Memory B cell (primary cell): ENCODE results near the gene SKAP1.
A peak's percentile ranks its signal among the peaks of the same experiment; 100 is the strongest.

ENCODE experiments used
- ATAC-seq: fragments of 150-1000 bp; cut with Tn5 transposase; 2 replicates; pipeline ENCODE4 v1.10.0; 2021; ENCODE audit warnings: low read depth, mild to moderate bottlenecking, moderate library complexity
- DNase-seq, 2 donors: peaks; one replicate each; pipeline ENCODE4 v3.0.0; 2022; ENCODE audit warnings: low spot score in 2 of 2
- H3K27ac Mint-ChIP-seq: one replicate; pipeline ENCODE4 v1.8.0; 2022; ENCODE audit warnings: mild to moderate bottlenecking, moderate library complexity, mixed read lengths
- H3K27me3 Mint-ChIP-seq: one replicate; pipeline ENCODE4 v1.8.0; 2022; ENCODE audit warnings: mixed read lengths
- H3K36me3 Mint-ChIP-seq: one replicate; pipeline ENCODE4 v1.8.0; 2022; ENCODE audit warnings: mild to moderate bottlenecking, mixed read lengths
- H3K4me1 Mint-ChIP-seq: one replicate; pipeline ENCODE4 v1.8.0; 2022; ENCODE audit warnings: mixed read lengths
- H3K4me3 Mint-ChIP-seq: one replicate; pipeline ENCODE4 v1.8.0; 2022; ENCODE audit warnings: mild to moderate bottlenecking, moderate library complexity, mixed read lengths
- H3K9me3 Mint-ChIP-seq: one replicate; pipeline ENCODE4 v1.8.0; 2022; ENCODE audit warnings: mixed read lengths

Gene SKAP1

DNA sequence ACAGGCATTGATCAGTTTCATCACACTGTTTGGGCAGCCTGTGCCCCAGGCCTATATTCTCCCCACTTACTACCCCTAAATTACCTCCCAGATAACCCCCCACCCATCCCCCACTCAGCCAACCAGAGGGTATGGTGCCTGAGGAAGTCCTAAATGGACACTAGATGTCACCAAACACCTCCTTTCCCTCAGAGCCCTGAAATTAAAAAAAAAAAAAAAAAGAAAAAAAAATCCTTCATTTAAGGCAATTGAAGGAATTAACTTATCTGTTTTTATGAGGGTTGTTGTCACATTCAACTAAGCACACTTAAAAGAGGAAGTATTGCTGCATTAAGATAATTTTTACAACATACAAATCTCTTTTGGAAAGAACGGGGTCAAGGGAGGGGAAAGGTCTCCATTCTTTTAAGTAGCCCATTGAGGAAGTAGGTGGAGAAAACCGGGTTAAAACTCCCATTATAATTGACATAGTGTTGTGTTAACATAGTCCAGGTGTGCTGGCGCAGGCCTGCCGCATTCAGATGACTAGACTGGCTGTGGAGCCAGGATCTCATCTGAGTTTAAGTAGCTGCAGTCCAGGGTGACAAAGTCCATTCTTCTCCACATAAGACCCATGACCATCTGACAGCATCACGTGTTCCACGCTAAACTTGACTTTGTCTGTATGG, 276.2 kb downstream of the SKAP1 start:
- Mint-ChIP-seq H3K27me3 (no peaks in the 10 kb centered on the region), H3K36me3 (no peaks in the 10 kb centered on the region), H3K4me3 (no peak overlapping the region), H3K27ac (no peak overlapping the region), H3K4me1 (peaks cover 3% of the 10 kb centered on the region), H3K9me3 (no peaks in the 10 kb centered on the region)
- ATAC-seq: peak; percentile 35
- DNase-seq: no peak

DNA sequence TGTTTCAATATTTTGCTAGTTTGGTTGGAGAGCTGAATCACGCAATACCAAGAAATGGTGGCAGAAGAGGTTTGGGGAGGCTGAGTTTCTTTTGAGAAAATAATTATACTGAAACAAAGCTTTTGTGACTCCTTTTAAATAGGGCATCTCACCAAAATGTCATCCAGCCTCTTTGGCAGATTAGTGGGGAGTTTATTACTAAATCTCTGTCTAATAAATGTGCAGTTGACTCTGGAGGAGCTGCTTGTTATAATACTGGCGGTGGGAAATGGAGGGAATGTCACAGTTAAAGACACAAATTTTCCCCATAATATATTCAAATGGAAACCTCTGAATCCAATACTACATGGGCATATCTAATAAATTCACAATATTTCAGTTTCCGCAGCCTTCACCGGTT, 277.7 kb downstream of the SKAP1 start:
- no peak for ATAC-seq
- H3K36me3 Mint-ChIP-seq: no peaks in the 10 kb centered on the region
- no peak overlapping the region for H3K4me3 Mint-ChIP-seq
- peaks cover 3% of the 10 kb centered on the region for H3K27me3 Mint-ChIP-seq
- no peak for DNase-seq
- H3K27ac Mint-ChIP-seq: no peak overlapping the region
- H3K9me3 Mint-ChIP-seq: no peaks in the 10 kb centered on the region
- H3K4me1 Mint-ChIP-seq: peaks cover 3% of the 10 kb centered on the region

DNA sequence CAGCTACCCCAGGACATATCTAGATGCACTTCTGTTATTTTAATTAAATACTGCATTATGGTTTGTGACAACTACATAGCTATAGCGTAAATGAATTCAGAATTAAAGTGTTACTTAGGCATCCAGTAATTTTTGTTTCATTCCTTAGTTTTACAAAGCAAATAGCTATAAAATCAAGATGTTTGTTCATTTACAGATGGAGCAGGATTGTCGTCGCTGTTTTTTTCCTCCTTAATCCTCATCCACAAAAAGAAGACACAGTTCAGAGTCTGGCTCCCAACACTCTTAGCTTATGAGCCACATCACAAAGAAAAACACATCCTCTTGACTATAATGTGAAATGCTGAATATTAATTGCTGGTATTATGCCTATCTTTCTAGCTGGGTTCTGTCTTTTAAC, 278.8 kb downstream of the SKAP1 start:
- no peak for ATAC-seq
- H3K36me3 Mint-ChIP-seq: no peaks in the 10 kb centered on the region
- no peak overlapping the region for H3K4me3 Mint-ChIP-seq
- H3K4me1 Mint-ChIP-seq: peaks cover 3% of the 10 kb centered on the region
- no peak for DNase-seq
- no peak overlapping the region for H3K27ac Mint-ChIP-seq
- H3K27me3 Mint-ChIP-seq: peaks cover 3% of the 10 kb centered on the region
- no peaks in the 10 kb centered on the region for H3K9me3 Mint-ChIP-seq

DNA sequence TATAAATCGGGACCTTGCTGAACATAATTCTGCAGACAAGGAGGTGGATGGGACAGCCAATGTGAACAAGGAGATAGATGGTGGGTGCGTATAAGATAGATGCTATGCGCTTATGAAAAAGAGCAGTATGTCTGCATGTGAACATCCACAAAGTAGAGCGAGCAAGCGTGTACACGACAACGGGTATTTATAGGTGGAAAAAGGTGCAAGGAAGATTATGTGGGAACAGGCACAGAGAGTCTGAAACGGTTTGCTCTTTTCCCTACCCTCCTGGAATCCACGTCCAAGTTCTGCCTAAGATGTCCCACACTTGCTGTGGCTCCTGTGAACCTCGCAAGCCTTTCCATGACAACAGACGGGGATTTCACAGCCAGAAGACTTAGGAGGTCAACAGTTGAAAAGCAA, 279.4 kb downstream of the SKAP1 start:
- DNase-seq (no peak), ATAC-seq (no peak)
- no peak overlapping the region for H3K27ac Mint-ChIP-seq
- H3K4me3 Mint-ChIP-seq: no peak overlapping the region
- no peaks in the 10 kb centered on the region for H3K36me3 Mint-ChIP-seq
- no peaks in the 10 kb centered on the region for H3K9me3 Mint-ChIP-seq
- peaks cover 3% of the 10 kb centered on the region for H3K4me1 Mint-ChIP-seq
- H3K27me3 Mint-ChIP-seq: peaks cover 3% of the 10 kb centered on the region

DNA sequence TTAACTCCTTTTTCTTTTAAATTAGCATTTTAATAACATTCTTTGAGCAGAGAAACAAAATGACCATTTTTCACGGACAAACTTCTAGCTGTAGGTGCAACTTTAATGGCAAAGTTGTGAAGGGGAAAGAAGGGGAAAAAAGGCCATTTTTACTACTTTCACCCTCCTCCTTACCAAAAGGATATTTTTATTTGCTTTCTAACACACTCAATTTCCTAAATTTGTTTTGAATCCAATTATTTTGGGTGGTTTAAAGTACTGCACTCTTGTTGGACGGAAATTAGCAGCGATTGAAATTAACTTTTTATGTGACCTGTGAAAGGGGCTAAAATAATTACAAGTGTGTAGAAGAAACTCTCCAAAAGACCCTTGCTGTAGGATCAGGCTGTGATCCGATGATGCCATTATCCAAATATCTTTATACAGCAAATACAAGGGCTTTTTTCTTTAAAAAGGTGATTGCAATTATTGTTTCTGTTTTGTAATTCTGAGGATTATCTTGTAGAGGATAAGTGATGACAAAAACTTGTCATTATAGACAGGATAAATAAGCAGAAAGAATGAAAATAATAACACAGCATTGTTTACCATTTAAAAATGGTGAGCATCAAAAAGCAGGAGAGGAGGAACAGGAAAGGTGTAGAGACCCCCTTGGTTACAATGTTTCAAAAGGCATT, 280.1 kb downstream of the SKAP1 start:
- Mint-ChIP-seq H3K27me3 (peaks cover 3% of the 10 kb centered on the region), H3K36me3 (no peaks in the 10 kb centered on the region), H3K9me3 (no peaks in the 10 kb centered on the region), H3K4me1 (peaks cover 3% of the 10 kb centered on the region), H3K27ac (no peak overlapping the region), H3K4me3 (no peak overlapping the region)
- DNase-seq: no peak
- no peak for ATAC-seq

DNA sequence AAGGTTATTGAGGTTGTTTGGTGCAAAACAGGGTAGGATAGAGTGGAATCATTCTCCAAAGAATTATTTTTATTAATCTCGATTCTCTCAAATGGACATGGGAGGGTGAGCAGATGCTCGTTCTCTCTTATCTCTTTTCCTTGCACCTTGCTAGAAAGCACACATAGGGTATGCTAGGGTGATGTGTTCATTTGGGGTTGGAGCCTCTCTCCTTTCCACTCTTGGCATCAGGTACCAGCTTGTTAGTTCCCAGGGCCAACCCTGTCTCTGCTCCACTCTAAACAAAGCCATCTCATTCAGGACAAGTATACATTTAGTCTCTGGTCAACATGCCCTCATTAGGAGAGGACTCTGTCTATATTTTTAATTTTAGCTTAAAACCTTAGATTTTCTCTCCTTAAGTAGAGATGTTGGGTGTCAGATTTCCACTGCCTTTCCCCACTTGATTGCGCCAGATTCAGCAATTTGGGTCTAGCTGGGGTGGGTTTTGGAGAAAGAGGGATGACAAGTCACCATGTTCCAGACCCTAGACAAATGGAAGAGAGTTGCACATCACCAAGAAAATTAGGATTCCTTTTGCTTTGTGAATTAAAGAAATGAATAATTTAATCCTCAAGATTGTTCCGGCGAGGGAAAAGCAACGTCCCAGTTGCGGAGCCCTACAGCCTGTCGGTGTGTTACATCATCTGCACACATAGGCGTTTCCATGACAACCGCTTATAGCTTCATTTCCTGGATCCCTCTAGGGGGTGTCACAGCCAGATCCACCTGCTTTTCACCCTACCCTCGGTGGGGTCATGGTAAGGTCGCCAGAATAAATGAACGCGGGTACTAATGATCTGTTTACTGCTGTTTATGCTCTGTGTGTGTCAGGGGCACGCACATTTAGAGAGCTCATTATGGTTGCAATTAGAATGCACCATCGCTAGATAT, 280.9 kb downstream of the SKAP1 start:
- Mint-ChIP-seq H3K36me3 (no peaks in the 10 kb centered on the region), H3K27me3 (peaks cover 3% of the 10 kb centered on the region), H3K27ac (no peak overlapping the region), H3K4me3 (no peak overlapping the region), H3K9me3 (no peaks in the 10 kb centered on the region), H3K4me1 (peaks cover 3% of the 10 kb centered on the region)
- DNase-seq: no peak
- ATAC-seq: no peak

DNA sequence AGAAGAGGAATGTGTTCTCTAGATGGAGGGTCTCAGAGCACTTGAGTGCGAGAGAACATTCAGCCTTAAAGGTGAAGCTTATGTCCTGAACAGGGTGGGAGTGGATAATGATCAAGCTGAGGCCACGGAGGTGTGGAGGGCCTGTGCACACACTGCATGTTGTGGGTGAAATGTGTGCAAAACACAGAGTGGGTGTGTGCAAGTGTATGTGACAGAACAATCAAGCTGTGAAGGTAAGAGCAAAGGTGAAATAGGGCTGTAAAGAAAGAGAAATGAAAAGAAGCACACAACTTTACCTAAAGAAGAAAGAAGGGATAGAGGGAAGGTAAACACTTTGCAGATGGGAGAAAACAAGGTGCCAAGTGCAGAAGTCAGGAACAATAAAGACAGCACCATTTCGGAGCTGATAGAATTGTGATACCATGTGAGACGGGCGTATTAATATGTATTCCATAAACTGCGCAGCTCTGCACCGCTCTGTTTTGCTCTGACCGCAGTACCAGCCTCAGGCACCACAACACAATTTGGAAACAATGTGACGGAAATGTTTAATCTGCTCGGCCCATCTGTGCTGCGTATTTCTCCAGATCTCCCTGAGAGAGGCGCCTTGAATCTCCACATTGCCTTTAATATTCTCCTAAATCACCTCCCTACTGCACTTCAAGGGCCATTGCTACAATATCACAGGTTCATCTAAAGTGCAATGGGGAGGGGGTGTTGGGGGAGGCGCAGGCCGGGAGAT, 281.8 kb downstream of the SKAP1 start:
- Mint-ChIP-seq H3K9me3 (no peaks in the 10 kb centered on the region), H3K4me3 (no peak overlapping the region), H3K4me1 (no peaks in the 10 kb centered on the region), H3K36me3 (no peaks in the 10 kb centered on the region), H3K27me3 (peaks cover 3% of the 10 kb centered on the region), H3K27ac (no peak overlapping the region)
- no peak for DNase-seq
- no peak for ATAC-seq

DNA sequence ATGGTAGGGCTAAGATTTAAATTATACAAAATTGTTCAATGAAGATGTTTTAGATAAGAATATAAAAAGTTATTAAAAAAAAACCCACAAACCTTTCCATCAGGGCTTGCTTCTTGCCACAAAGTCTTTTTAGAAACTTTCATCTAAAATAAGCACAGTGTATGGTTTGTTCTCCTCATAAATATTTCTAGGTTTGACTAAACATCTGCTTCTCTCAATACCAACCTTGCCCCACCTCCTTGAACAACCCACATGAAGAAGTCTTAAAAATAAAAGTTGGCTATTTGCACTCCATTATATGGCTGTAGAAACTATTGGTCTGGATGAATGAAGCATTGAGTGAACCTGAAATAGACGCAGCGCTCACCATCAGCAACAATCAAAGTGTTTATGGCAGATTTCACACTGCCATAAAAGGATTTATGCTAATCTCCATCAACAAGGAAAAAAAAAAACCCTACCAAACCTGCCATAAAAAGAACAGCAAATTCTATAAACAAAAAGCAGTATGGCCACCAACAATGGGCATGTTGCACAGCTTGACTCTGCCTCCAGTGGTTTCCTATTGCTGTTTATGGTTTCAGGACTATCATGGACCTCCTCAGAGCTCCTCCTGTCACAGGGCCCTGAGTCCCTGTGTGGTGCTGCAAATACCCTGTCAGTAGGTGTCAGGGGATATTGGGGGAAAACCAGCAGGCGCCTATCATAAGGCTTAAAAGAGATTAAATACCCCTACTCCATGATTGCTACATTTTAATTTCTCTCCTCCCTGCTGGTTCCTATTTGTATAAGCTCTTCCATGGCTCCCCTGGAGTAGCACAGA, 284.8 kb downstream of the SKAP1 start:
- no peak overlapping the region for H3K4me3 Mint-ChIP-seq
- ATAC-seq (no peak), DNase-seq (no peak)
- H3K4me1 Mint-ChIP-seq: peaks cover 6% of the 10 kb centered on the region
- no peaks in the 10 kb centered on the region for H3K9me3 Mint-ChIP-seq
- peaks cover 2% of the 10 kb centered on the region for H3K36me3 Mint-ChIP-seq
- no peak overlapping the region for H3K27ac Mint-ChIP-seq
- H3K27me3 Mint-ChIP-seq: peaks cover 5% of the 10 kb centered on the region

DNA sequence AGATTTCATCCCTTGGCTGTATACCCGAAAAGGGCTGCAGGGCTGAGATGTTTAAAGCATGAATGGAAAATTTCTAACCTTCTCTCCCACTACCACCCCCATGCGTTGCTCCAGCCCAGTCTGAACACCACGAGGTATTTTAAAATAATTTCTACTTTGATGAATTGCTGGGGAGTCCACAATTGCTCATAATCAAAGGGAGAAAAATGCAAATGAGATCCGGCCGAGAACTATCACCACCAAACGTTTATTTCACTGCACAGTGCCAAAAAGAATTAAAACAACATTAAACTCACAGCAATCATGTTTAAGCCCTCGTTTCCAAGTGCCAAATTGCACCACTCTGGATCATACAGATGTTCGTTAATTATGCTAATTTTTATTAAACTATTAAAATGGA, 285.8 kb downstream of the SKAP1 start:
- ATAC-seq: no peak

DNA sequence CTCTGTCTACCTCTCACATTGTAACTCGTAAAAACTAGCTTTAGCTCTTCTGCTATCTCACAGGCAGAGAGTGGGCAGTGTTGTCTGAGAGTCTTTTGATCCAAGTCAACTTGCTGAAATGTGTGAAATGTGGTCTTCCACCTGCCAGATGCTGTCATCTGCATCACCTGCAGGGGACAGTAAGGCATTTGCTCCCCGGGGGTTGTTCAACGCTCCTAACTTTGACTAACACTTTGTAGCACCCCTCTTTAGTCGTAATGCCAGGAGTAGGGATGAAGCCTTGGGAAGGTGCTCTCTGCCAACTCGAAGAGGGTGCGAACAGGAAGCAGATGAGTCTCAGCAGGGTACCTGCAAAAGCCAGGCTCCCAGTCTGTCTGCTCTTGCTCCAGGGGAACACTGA, 286.4 kb downstream of the SKAP1 start:
- Mint-ChIP-seq H3K9me3 (no peaks in the 10 kb centered on the region), H3K36me3 (peaks cover 2% of the 10 kb centered on the region), H3K27me3 (peaks cover 5% of the 10 kb centered on the region), H3K4me1 (peaks cover 12% of the 10 kb centered on the region), H3K27ac (no peak overlapping the region), H3K4me3 (no peak overlapping the region)
- DNase-seq (no peak), ATAC-seq (no peak)

More for the DNA sequence above, 285.8 kb downstream of the SKAP1 start:
- Mint-ChIP-seq H3K9me3 (no peaks in the 10 kb centered on the region), H3K36me3 (peaks cover 2% of the 10 kb centered on the region), H3K4me3 (no peak overlapping the region), H3K27me3 (peaks cover 5% of the 10 kb centered on the region), H3K27ac (no peak overlapping the region), H3K4me1 (peaks cover 12% of the 10 kb centered on the region)
- no peak for DNase-seq

DNA sequence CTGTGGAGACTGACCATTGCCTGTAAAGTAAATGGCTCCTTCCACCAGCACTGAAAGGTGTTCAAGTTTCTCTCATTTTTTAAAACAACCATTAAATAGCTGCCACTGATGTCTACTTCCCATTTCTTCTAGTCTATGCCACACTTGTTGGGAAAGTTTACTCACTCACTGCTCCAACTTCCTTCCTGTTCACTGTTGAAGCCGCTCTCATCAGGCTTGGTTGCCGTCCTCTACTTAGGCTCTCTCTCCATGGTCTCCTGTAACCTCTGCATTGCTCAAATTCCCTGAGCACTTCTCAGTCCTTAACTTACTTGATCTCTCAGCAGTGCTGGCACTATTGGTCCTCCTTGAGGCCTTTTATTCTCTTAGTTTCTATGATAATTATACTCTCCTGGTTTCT, 290.1 kb downstream of the SKAP1 start:
- no peak overlapping the region for H3K27ac Mint-ChIP-seq
- H3K36me3 Mint-ChIP-seq: peaks cover 4% of the 10 kb centered on the region
- peaks cover 12% of the 10 kb centered on the region for H3K4me1 Mint-ChIP-seq
- no peak overlapping the region for H3K4me3 Mint-ChIP-seq
- H3K9me3 Mint-ChIP-seq: no peaks in the 10 kb centered on the region
- H3K27me3 Mint-ChIP-seq: peaks cover 2% of the 10 kb centered on the region
- DNase-seq: no peak
- ATAC-seq: no peak

DNA sequence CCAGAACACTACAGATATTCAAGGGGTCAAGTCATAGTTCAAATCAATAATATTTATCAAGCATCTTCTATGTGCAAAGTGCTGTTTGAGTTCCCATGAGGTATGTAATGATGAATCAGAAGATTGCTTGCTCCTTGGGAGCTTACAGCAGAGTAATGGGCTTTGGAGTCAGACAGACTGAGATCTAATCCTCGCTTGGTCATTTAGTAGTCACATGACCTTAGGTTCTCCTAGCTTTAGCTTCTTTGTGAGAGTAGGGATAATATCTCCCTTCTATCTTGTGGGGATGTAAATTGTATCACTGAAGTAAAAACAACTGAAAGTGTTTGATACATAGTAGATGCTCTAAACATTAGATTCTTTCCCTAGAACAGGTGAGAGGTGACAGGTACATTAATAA, 292.4 kb downstream of the SKAP1 start:
- ATAC-seq: no peak
- H3K27me3 Mint-ChIP-seq: peaks cover 2% of the 10 kb centered on the region
- H3K9me3 Mint-ChIP-seq: no peaks in the 10 kb centered on the region
- H3K36me3 Mint-ChIP-seq: peaks cover 4% of the 10 kb centered on the region
- H3K27ac Mint-ChIP-seq: no peak overlapping the region
- no peak for DNase-seq
- H3K4me1 Mint-ChIP-seq: peaks cover 12% of the 10 kb centered on the region
- H3K4me3 Mint-ChIP-seq: no peak overlapping the region

DNA sequence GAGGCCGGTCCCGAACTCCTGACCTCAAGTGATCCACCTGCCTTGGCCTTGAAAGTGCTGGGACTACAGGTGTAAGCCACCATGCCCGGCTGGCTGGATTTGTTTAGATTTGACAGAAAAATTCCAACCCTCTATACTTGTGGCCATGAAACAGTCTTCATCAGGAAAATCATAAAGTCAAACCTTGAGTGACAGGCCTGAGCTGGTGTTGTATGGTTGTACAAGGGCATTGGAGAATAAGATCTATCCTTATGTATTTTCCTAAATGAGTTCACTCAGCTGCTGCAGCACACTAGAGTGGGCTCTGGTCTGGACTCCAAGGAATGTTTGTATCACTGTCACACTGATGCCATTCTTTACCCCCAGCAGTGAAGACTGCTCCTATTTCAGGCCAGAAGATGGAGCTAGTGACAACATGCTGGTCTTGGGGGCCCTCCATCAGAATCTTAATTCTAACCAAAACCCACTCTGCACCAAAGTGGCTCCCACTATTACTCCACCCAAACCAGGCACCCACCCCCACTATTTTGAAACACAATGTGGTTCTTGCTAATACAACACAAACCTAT, 295.0 kb downstream of the SKAP1 start:
- H3K4me1 Mint-ChIP-seq: peaks cover 8% of the 10 kb centered on the region
- H3K27me3 Mint-ChIP-seq: no peaks in the 10 kb centered on the region
- no peaks in the 10 kb centered on the region for H3K9me3 Mint-ChIP-seq
- peaks cover 2% of the 10 kb centered on the region for H3K36me3 Mint-ChIP-seq
- ATAC-seq: no peak
- DNase-seq: no peak
- no peak overlapping the region for H3K27ac Mint-ChIP-seq
- H3K4me3 Mint-ChIP-seq: no peak overlapping the region
